Lung (tissue), 12 donors: ENCODE data around the gene PLEKHG3. TPM values are rescaled to one million over a fixed set of nuclear protein-coding genes. Genes with fewer than 3 reads are reported as not detected.

Experiments used
- ATAC-seq: fragments of 200-7000 bp; cut with Tn5 transposase; one replicate; pipeline ENCODE4 v1.9.1; 2020; ENCODE audit warnings: moderate number of reproducible peaks; ENCODE audit not compliant: insufficient read depth, low FRiP score
- DNase-seq, 3 donors: peaks; one replicate each; pipeline ENCODE4 v3.0.0-alpha.2; 2013 to 2017
- H3K27ac ChIP-seq, 2 donors: one replicate each; pipeline ENCODE4 v1.5.1; 2013; ENCODE audit warnings: mild to moderate bottlenecking in 2 of 2, moderate library complexity in 2 of 2, control low read depth in 1 of 2, inconsistent platforms in 1 of 2, low read depth in 1 of 2, low read length in 1 of 2
- H3K27me3 ChIP-seq, 3 donors: one replicate each; pipeline ENCODE4 v1.5.1; 2013; ENCODE audit warnings: low read length in 2 of 3; ENCODE audit not compliant: control insufficient read depth in 3 of 3, insufficient read depth in 3 of 3
- H3K36me3 ChIP-seq, 4 donors: one replicate each; pipeline ENCODE4 v1.5.1; 2013; ENCODE audit warnings: low read length in 4 of 4, mild to moderate bottlenecking in 1 of 4, moderate library complexity in 1 of 4; ENCODE audit not compliant: control insufficient read depth in 4 of 4, insufficient read depth in 4 of 4
- H3K4me1 ChIP-seq, 5 donors: one replicate each; pipeline ENCODE4 v1.5.1; 2013; ENCODE audit warnings: low read length in 5 of 5, mild to moderate bottlenecking in 2 of 5, moderate library complexity in 1 of 5; ENCODE audit not compliant: control insufficient read depth in 5 of 5, insufficient read depth in 5 of 5
- H3K4me3 ChIP-seq: one replicate; pipeline ENCODE4 v1.5.1; 2013; ENCODE audit warnings: mild to moderate bottlenecking, control low read depth, moderate library complexity
- H3K9ac ChIP-seq, 2 donors: one replicate each; pipeline ENCODE4 v1.5.1; 2013; ENCODE audit warnings: low read length in 2 of 2, control low read depth in 1 of 2; ENCODE audit not compliant: insufficient read depth in 1 of 2
- H3K9me3 ChIP-seq, 4 donors: one replicate each; pipeline ENCODE4 v1.5.1; 2013; ENCODE audit warnings: low read length in 3 of 4, mild to moderate bottlenecking in 1 of 4, moderate library complexity in 1 of 4; ENCODE audit not compliant: control insufficient read depth in 4 of 4, insufficient read depth in 3 of 4
- WGBS, 2 donors: extraction: QIAGEN DNeasy Blood & Tissue Kit; methylation state at CpG; one replicate each; pipeline ENCODE4 v1.1.7; 2013; 5-methylcytosine and 5-hydroxymethylcytosine counted together
- polyA plus RNA-seq, 2 donors: library from polyadenylated mRNA; stranded (reverse); fragments of 200-250 nt; gene quantifications; one replicate each; pipeline ENCODE4 v1.2.1, GENCODE V29; 2013
- total RNA-seq, 2 donors: library from RNA; depleted of rRNA in 1 of 2; stranded (reverse); fragments of >200 nt in 1 of 2; gene quantifications; one replicate each; pipeline ENCODE4 v1.2.1, GENCODE V29; 2014 to 2021
- TF ChIP-seq, protein P1 (sequence below): IDR thresholded peaks from 2 replicates; pipeline ENCODE4 v1.5.1; 2012; ENCODE audit warnings: mild to moderate bottlenecking; ENCODE audit errors: control extremely low read depth, extremely low read depth
- donor health status: control.
- donor health status: control.
- donor health status: Bipolar disorder and iron deficiency.
- donor health status: healthy.
- donor health status: DM: yes; HTN: yes; CAD: no.

PLEKHG3 gene
- total and polyA plus RNA-seq, 4 donors, result 11.0 to 43.5 (median 21.5) TPM

DNA sequence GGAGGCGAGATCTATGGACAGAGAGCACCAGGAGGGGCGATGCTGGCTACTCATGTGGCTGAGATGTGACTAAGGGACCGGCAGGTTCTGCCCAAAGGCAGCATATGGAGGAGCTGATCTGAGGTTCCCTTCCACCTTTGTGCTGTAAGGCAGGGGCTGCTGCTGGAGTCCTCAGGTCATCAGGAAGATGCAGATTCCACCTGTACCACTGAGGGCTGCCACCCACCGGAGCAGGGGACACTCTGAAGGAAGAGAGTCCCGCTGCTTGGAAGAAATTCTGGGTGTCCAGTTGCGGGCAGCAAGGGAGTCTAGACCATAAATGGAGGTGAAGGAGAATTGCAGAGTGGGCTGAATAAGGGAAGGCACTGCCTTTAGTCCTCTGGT is 55.3 kb downstream of the PLEKHG3 start:
- no peaks in the 10 kb centered on the region for H3K9me3 ChIP-seq
- 95% methylated on average over 6 of the region's 6 CpGs for whole genome bisulfite sequencing, 2 donors
- H3K9ac ChIP-seq, result no peak overlapping the region
- no peak overlapping the region for H3K27ac ChIP-seq
- TF ChIP-seq, protein P1, sequence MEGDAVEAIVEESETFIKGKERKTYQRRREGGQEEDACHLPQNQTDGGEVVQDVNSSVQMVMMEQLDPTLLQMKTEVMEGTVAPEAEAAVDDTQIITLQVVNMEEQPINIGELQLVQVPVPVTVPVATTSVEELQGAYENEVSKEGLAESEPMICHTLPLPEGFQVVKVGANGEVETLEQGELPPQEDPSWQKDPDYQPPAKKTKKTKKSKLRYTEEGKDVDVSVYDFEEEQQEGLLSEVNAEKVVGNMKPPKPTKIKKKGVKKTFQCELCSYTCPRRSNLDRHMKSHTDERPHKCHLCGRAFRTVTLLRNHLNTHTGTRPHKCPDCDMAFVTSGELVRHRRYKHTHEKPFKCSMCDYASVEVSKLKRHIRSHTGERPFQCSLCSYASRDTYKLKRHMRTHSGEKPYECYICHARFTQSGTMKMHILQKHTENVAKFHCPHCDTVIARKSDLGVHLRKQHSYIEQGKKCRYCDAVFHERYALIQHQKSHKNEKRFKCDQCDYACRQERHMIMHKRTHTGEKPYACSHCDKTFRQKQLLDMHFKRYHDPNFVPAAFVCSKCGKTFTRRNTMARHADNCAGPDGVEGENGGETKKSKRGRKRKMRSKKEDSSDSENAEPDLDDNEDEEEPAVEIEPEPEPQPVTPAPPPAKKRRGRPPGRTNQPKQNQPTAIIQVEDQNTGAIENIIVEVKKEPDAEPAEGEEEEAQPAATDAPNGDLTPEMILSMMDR, result no peak
- DNase-seq, result no peak
- no peaks in the 10 kb centered on the region for H3K27me3 ChIP-seq
- H3K4me1 ChIP-seq, result peaks cover 13 to 69% (median 36%) of the 10 kb centered on the region in 5 donors
- ATAC-seq, result no peak
- no peaks in the 10 kb centered on the region for H3K36me3 ChIP-seq
- H3K4me3 ChIP-seq, result no peak overlapping the region

DNA sequence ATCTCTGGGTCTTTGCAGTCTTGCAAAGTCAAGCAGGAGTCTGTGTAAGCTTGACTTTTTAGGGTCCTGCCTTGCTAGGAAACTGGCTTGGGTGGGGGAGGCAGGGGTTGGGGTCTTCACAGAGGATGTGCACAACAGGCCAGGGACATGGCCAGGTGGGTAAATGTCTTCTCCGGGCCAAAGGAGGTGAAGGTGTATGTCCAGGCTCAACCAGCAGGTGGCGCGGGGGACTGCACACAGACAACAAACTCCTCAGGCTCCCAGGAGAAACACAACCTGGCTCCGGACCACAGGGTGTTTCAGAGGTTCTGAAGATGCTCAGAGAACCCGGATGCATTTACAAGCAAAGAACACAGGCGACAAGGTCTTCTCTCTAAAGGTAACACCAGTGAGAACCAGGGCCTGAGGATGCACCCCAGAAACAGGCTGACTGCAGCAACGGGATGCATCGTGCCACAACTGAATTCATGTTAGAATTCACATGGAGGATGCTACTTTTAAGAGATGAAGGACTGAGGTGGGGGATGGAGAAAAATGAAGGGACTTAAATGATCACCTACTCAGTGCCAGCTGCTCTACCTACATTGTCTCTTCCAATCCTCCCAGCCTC is 56.0 kb downstream of the PLEKHG3 start:
- Histone ChIP-seq H3K27ac (no peak overlapping the region), H3K9ac (no peak overlapping the region), H3K4me1 (peaks cover 13 to 71% (median 36%) of the 10 kb centered on the region in 5 donors), H3K9me3 (no peaks in the 10 kb centered on the region), H3K4me3 (no peak overlapping the region), H3K27me3 (no peaks in the 10 kb centered on the region), H3K36me3 (no peaks in the 10 kb centered on the region)
- no peak for ATAC-seq
- TF ChIP-seq, protein P1, result no peak
- DNase-seq, result peak in 1 of 3 donors; percentile 32
- 64 to 74% methylated on average over 8 of the region's 8 CpGs for WGBS, 2 donors

- no peak for DNase-seq
- 71 to 78% methylated on average over 5 of the region's 5 CpGs for WGBS, 2 donors
These were observed 56.7 kb downstream of the PLEKHG3 start for GRCh38 chr14:64760916-64761315.

More at GRCh38 chr14:64760916-64761315, 56.7 kb downstream of the PLEKHG3 start:
- ATAC-seq, result no peak
- H3K27ac ChIP-seq, result no peak overlapping the region
- no peaks in the 10 kb centered on the region for H3K36me3 ChIP-seq
- no peak overlapping the region for H3K9ac ChIP-seq
- TF ChIP-seq, protein P1, result no peak
- H3K4me1 ChIP-seq, result peaks cover 13 to 71% (median 36%) of the 10 kb centered on the region in 5 donors
- no peaks in the 10 kb centered on the region for H3K9me3 ChIP-seq
- H3K4me3 ChIP-seq, result no peak overlapping the region
- no peaks in the 10 kb centered on the region for H3K27me3 ChIP-seq
